ENCODE data around the gene ECEL1.

Gene ECEL1

DNA sequence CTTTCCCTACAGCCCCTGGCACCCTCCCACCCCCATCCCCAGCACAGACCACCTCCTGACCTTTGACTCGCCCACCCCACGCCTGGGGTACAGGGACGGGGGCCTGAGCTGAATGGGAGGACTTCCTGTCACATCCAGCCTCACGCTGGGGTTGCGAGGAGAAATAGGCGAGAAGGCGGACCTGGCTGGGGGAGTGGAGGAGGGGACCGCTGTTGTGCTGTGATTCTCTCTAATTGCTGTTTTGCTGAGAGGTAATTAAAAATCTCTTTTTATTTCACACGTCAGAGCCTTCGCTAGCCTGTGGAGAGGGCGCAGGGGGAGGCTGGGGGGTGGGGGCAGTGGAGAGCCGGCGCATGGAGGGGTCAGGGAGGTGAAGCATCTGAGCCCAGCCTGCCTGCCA, 9.7 kb upstream of the ECEL1 start:
- DNase-seq (ENCODE audit: low read depth) = no peak

GRCh38 chr2:232496501-232497270, 9.1 kb upstream of the ECEL1 start:
- DNase-seq (ENCODE audit: low read depth) = no peak

- no peak for DNase-seq (ENCODE audit: low read depth)
These were observed 7.7 kb upstream of the ECEL1 start for GRCh38 chr2:232495292-232495691.

- no peak for DNase-seq (ENCODE audit: low read depth)
These were observed 6.9 kb upstream of the ECEL1 start for GRCh38 chr2:232494542-232494941.

- no peak for DNase-seq (ENCODE audit: low read depth)
These were observed 6.3 kb upstream of the ECEL1 start for GRCh38 chr2:232493701-232494474.

DNA sequence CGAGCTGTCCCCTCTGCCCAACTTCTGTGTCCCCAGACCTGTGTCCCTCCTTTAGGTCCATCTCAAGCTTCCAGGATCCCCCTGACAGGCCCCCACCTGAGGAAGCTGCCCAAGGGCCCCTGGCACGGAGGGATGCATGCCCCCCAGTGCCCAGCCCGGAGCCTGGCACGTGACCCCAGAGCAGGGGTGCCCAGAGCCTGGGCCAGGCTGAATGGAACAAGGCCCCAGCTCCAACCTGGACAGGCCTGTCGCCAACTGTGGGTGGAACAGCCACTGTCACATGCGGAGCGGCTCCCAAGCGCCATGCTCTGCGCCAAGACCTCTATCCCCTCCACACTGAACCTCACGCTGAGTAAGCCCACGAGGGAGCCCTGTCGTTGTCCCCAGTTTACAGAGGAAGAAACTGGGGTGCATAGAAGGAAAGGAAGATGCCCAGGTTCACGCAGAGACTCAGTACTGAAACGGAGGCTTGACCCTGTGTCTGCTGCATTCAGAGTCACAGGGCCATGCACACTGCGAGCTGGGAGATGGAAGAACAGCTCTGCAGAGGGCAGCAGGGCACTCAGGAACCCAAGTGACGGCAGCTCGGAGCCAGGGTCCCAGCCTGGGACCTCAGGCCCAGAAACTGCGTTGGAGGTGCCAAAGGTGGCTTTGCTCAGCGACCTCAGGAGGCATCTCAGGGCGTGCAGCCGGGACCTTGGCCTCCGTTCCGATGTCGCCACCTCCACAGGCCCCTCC, 5.5 kb upstream of the ECEL1 start:
- DNase-seq (ENCODE audit: low read depth) = no peak

DNA sequence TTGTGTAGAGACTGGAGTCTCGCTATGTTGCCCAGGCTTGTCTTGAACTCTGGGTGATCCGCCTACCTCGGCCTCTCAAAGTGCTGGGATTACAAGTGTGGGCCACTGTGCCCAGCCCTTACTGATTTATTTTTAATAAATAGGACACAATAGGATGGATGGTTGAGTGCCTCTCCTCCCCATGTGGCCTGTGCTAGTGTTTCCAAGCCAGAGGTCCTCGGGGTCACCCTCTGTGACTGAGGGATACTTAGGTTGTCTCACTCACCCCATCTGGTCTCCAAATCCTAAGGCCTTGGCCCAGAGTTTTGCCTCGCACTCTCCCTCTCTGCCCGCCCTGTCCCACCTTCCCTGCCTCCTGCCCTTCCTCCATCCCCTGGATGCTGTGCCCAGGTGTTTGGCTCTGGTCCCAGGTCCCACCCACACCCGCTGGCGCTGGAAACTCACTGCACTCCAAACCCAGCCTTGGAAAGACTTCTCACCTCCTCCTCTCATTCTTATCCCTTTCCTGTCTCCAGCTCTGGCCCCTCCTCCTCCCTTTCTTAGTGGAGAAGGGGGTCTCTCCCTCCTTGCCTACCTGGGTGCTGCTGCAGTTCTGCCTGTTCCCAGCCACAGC, 4.7 kb upstream of the ECEL1 start:
- no peak for DNase-seq (ENCODE audit: low read depth)

DNA sequence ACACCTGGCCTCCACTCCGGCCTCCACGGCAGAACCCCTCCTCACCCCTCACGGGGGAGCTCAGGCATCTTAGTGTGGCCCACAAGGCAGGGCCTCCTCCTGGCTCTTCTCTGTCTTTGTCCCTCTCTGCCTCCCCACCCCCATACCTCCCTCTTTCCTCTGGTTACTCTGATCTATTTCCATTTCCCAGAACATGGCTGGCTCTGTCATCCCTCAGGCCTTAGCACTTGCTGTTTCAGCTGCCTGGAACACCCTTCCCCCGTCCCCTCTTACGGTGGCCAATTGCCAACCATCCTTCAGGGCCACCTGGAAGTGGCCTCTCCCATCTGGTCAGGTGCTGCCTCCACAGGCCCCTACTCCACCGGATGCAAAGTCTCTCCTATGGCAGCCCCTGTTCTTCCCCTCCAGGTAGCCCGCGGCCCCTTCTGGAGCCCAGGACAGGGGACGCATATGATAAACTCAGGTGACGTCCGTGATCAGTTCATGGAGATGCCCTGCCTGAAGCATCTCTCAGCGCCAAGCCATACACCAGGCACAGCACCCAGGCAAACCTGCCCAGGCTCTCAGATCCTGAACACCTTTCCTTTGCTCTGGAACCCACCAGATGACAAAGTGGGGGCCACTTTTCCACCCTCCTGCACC, 3.6 kb upstream of the ECEL1 start:
- no peak for DNase-seq (ENCODE audit: low read depth)

DNA sequence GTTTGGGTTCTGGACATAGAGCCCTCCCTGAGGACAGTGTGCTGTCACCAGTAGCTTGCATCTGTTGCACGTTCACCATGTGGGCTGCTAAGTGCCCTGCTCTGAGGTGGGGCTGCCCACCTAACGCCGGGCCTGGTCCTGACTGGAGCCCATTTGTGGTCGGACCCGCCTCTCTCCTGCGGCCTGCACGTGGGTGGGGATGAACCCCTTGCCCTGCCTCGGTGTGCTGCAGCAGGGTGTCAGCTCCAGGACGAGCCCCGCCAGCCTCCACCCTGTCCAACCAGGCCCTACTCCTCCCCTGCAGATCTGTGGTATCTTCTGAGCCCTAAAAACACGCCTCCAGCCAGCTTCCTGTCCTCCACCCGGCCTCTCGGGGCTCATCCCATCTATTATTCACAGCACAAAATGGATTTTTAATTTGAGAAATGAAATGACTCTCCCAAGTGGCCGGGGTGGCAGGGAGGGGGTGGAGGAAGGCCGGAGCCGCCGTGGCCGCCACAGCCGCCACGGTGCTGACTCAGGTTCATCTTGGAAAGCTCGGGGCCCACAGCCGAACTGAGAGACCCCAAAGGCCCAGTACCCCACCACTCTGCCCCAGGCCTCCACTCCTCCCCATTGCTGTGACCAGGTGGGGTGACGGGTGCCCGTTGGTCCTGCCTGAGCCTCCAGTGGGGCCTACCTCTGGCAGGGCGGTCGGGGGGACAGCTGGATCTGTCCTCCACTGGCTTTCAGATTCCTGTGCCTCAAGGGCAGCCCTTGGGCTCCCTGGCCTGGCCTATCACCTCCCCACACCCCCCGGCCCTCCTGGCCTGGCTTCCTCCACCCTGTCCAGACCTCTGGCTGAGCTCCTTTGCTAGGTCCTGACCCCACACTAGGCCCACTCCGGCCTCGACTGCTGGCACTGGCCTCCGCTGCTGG, 2.8 kb upstream of the ECEL1 start:
- DNase-seq (ENCODE audit: low read depth) = no peak

- DNase-seq (ENCODE audit: low read depth) = no peak
These were observed 2.0 kb upstream of the ECEL1 start for GRCh38 chr2:232489516-232490220.

- no peak for DNase-seq (ENCODE audit: low read depth)
These were observed 1.2 kb upstream of the ECEL1 start for GRCh38 chr2:232488721-232489300.

GRCh38 chr2:232488097-232488711, 570 bp upstream of the ECEL1 start:
- no peak for DNase-seq (ENCODE audit: low read depth)

GRCh38 chr2:232486558-232487384, 863 bp downstream of the ECEL1 start:
- DNase-seq (ENCODE audit: low read depth) = no peak

- DNase-seq (ENCODE audit: low read depth) = no peak
These were observed 1.7 kb downstream of the ECEL1 start for GRCh38 chr2:232485757-232486557.

DNA sequence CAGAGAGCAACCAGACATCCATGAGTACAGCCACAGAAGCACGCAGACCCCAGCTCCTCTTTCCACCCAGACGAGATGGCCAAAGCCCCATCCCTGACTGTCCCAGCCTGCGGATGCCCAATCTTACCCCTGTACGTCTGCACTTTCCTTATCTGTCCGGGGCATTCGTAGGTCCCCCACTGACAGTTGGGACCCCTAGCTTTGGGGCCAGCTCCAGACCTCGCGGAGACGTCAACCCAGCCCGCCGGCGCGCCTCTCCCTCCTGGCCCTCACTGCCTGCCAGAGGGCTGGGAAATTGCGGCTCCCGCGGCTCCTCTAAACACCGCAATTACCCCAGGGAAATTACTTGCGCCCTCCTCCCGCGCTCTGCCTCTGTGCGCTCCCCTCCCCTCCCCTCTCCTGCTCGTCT, 2.3 kb downstream of the ECEL1 start:
- DNase-seq (ENCODE audit: low read depth) = no peak

DNA sequence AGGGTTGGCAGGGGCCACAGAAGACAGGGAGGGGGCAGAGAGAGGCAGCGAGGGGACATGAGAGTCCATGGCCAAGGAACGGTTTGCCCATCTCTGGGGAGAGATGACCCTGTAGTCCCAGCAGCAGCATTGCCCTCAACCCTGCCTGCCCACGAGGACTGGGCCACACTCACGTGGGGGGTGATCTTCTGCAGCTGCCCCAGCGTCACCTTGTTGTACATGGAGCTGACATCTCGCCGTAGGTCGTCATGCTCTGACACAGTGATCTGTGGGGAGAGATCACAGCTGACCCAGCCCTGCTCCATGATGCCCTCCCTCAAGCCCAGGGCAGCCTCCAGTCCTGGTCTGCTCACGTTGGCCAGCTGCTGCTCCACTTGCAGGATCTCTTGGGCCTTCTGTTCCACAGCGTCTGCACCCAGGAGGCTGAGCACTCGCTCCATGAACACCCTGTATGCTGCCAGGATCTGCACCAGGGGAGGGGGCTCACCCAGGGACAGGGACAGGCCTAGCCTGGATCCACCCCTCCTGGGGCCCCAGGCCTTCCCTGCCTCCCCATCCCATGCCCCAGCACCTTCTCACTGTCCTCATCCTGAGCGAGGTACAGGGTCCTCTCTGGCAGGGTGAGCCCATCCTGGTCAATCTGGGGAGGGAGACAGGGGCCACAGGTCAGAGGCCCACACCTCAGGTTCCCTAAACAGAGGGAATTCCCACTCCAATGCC, 2.8 kb downstream of the ECEL1 start:
- DNase-seq (ENCODE audit: low read depth) = no peak
